MM.1S (cell line): ENCODE data around the gene KRT37.

ENCODE experiments used
- DNase-seq: peaks from one replicate; pipeline ENCODE4 v3.0.0-alpha.2; 2015
- H2AFZ ChIP-seq: fragments of 300-600 bp; sonication (generic); 2 replicates; pipeline ENCODE4 v1.6.0; 2016; ENCODE audit warnings: antibody characterized with exemption, low read length
- H3F3A ChIP-seq: fragments of 300-600 bp; sonication (generic); 2 replicates; pipeline ENCODE4 v1.6.1; 2016; ENCODE audit warnings: mild to moderate bottlenecking, antibody characterized with exemption, low read length, moderate library complexity, mixed read lengths; ENCODE audit not compliant: insufficient read depth
- H3K27ac ChIP-seq: fragments of 300-600 bp; sonication (generic); 2 replicates; pipeline ENCODE4 v1.5.1; 2016; ENCODE audit warnings: mild to moderate bottlenecking, low read length
- H3K27me3 ChIP-seq: fragments of 300-600 bp; sonication (generic); replicated peaks from 2 replicates; pipeline ENCODE4 v1.6.0; 2016; ENCODE audit warnings: low read length; ENCODE audit not compliant: insufficient read depth
- H3K36me3 ChIP-seq: fragments of 300-600 bp; sonication (generic); replicated peaks from 2 replicates; pipeline ENCODE4 v1.6.1; 2016; ENCODE audit warnings: mild to moderate bottlenecking, low read length, mixed read lengths; ENCODE audit not compliant: insufficient read depth
- H3K4me1 ChIP-seq: fragments of 300-600 bp; sonication (generic); 2 replicates; pipeline ENCODE4 v1.6.1; 2016; ENCODE audit warnings: low read length, mixed read lengths
- H3K4me2 ChIP-seq: fragments of 300-600 bp; sonication (generic); 2 replicates; pipeline ENCODE4 v1.6.0; 2016; ENCODE audit warnings: low read depth, low read length
- H3K4me3 ChIP-seq: fragments of 300-600 bp; sonication (generic); 2 replicates; pipeline ENCODE4 v1.5.1; 2016; ENCODE audit warnings: low read length, mixed read lengths
- H3K79me2 ChIP-seq: fragments of 300-600 bp; sonication (generic); 2 replicates; pipeline ENCODE4 v1.6.1; 2016; ENCODE audit warnings: mixed run types, low read length, mixed read lengths
- H3K9ac ChIP-seq: fragments of 300-600 bp; sonication (generic); 2 replicates; pipeline ENCODE4 v1.6.1; 2016; ENCODE audit warnings: low read length, mixed read lengths
- H3K9me2 ChIP-seq: fragments of 300-600 bp; sonication (generic); replicated peaks from 2 replicates; pipeline ENCODE4 v1.6.1; 2016; ENCODE audit warnings: mild to moderate bottlenecking, low read length, mixed read lengths; ENCODE audit not compliant: insufficient read depth
- H3K9me3 ChIP-seq: fragments of 300-600 bp; sonication (generic); replicated peaks from 2 replicates; pipeline ENCODE4 v1.6.1; 2016; ENCODE audit warnings: mild to moderate bottlenecking, low read length, mixed read lengths; ENCODE audit not compliant: insufficient read depth
- H4K20me1 ChIP-seq: fragments of 300-600 bp; sonication (generic); 2 replicates; pipeline ENCODE4 v1.6.1; 2016; ENCODE audit warnings: mild to moderate bottlenecking, low read length, moderate library complexity, mixed read lengths; ENCODE audit not compliant: insufficient read depth
- EZH2 ChIP-seq: fragments of 300-600 bp; sonication (generic); optimal IDR thresholded peaks from 2 replicates; pipeline ENCODE3; 2017; ENCODE audit warnings: low read depth, mild to moderate bottlenecking, antibody characterized with exemption, low read length, mixed read lengths
- EZH2phosphoT487 ChIP-seq: fragments of 300-600 bp; sonication (generic); IDR thresholded peaks from 2 replicates; pipeline ENCODE4 v1.6.1; 2018; ENCODE audit warnings: antibody characterized with exemption, low read length
- TF ChIP-seq, protein P1 (sequence below): fragments of 300-600 bp; sonication (generic); IDR thresholded peaks from 2 replicates; pipeline ENCODE4 v1.5.1; 2016; ENCODE audit warnings: antibody characterized with exemption, low read length, mixed read lengths

KRT37 gene

GRCh38 chr17:41446806-41447205 lies 22.4 kb upstream of the KRT37 start:
- H3K27ac ChIP-seq, result no peak overlapping the region
- no peaks in the 10 kb centered on the region for H3K9me3 ChIP-seq
- no peaks in the 10 kb centered on the region for H3K36me3 ChIP-seq
- no peaks in the 10 kb centered on the region for H3K79me2 ChIP-seq
- no peaks in the 10 kb centered on the region for H4K20me1 ChIP-seq
- no peaks in the 10 kb centered on the region for H3K27me3 ChIP-seq
- DNase-seq, result no peak
- H2AFZ ChIP-seq, result no peak overlapping the region
- H3F3A ChIP-seq, result no peaks in the 10 kb centered on the region
- no peak overlapping the region for H3K9ac ChIP-seq
- H3K9me2 ChIP-seq, result no peaks in the 10 kb centered on the region
- no peak overlapping the region for H3K4me2 ChIP-seq
- no peak for TF ChIP-seq EZH2phosphoT487
- TF ChIP-seq, protein P1, sequence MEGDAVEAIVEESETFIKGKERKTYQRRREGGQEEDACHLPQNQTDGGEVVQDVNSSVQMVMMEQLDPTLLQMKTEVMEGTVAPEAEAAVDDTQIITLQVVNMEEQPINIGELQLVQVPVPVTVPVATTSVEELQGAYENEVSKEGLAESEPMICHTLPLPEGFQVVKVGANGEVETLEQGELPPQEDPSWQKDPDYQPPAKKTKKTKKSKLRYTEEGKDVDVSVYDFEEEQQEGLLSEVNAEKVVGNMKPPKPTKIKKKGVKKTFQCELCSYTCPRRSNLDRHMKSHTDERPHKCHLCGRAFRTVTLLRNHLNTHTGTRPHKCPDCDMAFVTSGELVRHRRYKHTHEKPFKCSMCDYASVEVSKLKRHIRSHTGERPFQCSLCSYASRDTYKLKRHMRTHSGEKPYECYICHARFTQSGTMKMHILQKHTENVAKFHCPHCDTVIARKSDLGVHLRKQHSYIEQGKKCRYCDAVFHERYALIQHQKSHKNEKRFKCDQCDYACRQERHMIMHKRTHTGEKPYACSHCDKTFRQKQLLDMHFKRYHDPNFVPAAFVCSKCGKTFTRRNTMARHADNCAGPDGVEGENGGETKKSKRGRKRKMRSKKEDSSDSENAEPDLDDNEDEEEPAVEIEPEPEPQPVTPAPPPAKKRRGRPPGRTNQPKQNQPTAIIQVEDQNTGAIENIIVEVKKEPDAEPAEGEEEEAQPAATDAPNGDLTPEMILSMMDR, result no peak
- TF ChIP-seq EZH2, result no peak
- H3K4me3 ChIP-seq, result no peak overlapping the region
- no peaks in the 10 kb centered on the region for H3K4me1 ChIP-seq

DNA sequence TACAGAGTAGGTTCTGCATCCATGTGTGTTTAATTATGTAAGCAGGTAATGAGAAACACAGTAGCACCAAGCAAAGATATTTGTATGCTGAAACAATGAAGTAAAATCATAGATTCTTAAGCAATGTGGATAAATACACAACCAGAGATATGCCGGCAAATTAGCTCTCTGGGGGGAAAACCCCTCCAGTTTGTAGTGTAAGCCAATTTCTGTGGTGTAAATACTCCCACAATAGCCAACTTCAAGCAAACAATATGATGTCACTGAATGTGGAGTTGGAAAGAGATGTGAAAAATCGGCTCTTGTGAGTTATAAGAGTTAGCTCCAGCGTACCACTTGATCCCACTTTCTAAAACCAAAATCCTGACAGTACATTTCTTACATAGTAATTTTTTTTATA lies 20.3 kb upstream of the KRT37 start:
- H2AFZ ChIP-seq, result no peak overlapping the region
- no peaks in the 10 kb centered on the region for H3K27me3 ChIP-seq
- H3K79me2 ChIP-seq, result no peaks in the 10 kb centered on the region
- no peaks in the 10 kb centered on the region for H4K20me1 ChIP-seq
- H3F3A ChIP-seq, result no peaks in the 10 kb centered on the region
- DNase-seq, result no peak
- H3K36me3 ChIP-seq, result no peaks in the 10 kb centered on the region
- no peak overlapping the region for H3K27ac ChIP-seq
- no peaks in the 10 kb centered on the region for H3K9me2 ChIP-seq
- H3K9me3 ChIP-seq, result no peaks in the 10 kb centered on the region
- H3K4me2 ChIP-seq, result no peak overlapping the region
- no peak overlapping the region for H3K9ac ChIP-seq
- H3K4me1 ChIP-seq, result no peaks in the 10 kb centered on the region
- TF ChIP-seq EZH2 (no peak), EZH2phosphoT487 (no peak)
- TF ChIP-seq, protein P1, result no peak
- H3K4me3 ChIP-seq, result no peak overlapping the region

DNA sequence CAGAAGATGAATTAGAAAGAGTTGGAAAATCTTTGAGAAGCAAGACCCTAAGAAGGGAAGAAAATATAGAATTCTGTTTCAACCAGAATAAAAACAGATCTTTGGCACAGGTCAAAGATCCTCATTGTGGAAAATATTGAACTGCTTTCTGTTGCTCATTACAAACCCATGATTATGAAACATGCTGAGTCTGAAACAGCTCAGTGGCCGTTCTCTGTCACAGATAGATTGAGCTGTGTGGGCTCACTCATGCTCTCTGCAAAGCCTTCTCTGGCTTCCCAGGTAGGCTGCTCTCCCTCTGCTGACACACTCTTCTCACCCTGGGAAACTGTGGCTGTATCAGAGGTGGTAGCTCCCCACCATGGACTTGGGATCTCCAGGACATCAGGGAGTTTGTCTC lies 19.8 kb upstream of the KRT37 start:
- Histone ChIP-seq H3K9me2 (no peaks in the 10 kb centered on the region), H3K27me3 (no peaks in the 10 kb centered on the region), H3K36me3 (no peaks in the 10 kb centered on the region), H2AFZ (no peak overlapping the region), H4K20me1 (no peaks in the 10 kb centered on the region), H3K9me3 (no peaks in the 10 kb centered on the region), H3K4me2 (no peak overlapping the region), H3K9ac (no peak overlapping the region), H3F3A (no peaks in the 10 kb centered on the region), H3K27ac (no peak overlapping the region), H3K4me3 (no peak overlapping the region), H3K4me1 (no peaks in the 10 kb centered on the region), H3K79me2 (no peaks in the 10 kb centered on the region)
- no peak for DNase-seq
- TF ChIP-seq, protein P1, result no peak
- TF ChIP-seq EZH2 (no peak), EZH2phosphoT487 (no peak)

GRCh38 chr17:41442739-41443138 lies 18.4 kb upstream of the KRT37 start:
- Histone ChIP-seq H3K79me2 (no peaks in the 10 kb centered on the region), H3K36me3 (no peaks in the 10 kb centered on the region), H3K9me2 (no peaks in the 10 kb centered on the region), H3F3A (no peaks in the 10 kb centered on the region), H3K9ac (no peak overlapping the region), H3K4me1 (no peaks in the 10 kb centered on the region), H4K20me1 (no peaks in the 10 kb centered on the region), H3K9me3 (no peaks in the 10 kb centered on the region), H3K27me3 (no peaks in the 10 kb centered on the region), H3K27ac (no peak overlapping the region), H3K4me3 (no peak overlapping the region), H3K4me2 (no peak overlapping the region), H2AFZ (no peak overlapping the region)
- TF ChIP-seq, protein P1, result no peak
- TF ChIP-seq EZH2, result no peak
- DNase-seq, result no peak
